Kidney (tissue), 14 donors: ENCODE measurements around the gene HOXA3. TPM values are rescaled to one million over a fixed set of nuclear protein-coding genes. Genes with fewer than 3 reads are reported as not detected.

Experiments used
- DNase-seq, 5 donors: peaks; one replicate each; pipeline ENCODE4 v3.0.0-alpha.2; 2013 to 2020
- FAIRE-seq: peaks from 2 replicates; lab custom pipeline; 2012; peaks lifted over from hg19 to GRCh38; lab: Jason Lieb, UNC
- H3K27ac ChIP-seq, 2 donors: one replicate each; pipeline ENCODE4 v1.7.0; 2013; ENCODE audit warnings: low read depth in 2 of 2, low read length in 2 of 2, inconsistent platforms in 1 of 2
- H3K27me3 ChIP-seq: one replicate; pipeline ENCODE4 v1.7.1; 2013; ENCODE audit warnings: low read length, inconsistent platforms; ENCODE audit not compliant: control insufficient read depth, insufficient read depth
- H3K36me3 ChIP-seq, 3 donors: one replicate each; pipeline versions ENCODE4 v1.7.0 to v1.7.1; 2013; ENCODE audit warnings: low read length in 3 of 3, control low read depth in 1 of 3, inconsistent platforms in 1 of 3; ENCODE audit not compliant: insufficient read depth in 3 of 3, control insufficient read depth in 2 of 3
- H3K4me1 ChIP-seq, 3 donors: one replicate each; pipeline versions ENCODE4 v1.7.0 to v1.7.1; 2013; ENCODE audit warnings: low read length in 3 of 3, inconsistent platforms in 1 of 3, low read depth in 1 of 3; ENCODE audit not compliant: control insufficient read depth in 2 of 3, insufficient read depth in 2 of 3
- H3K4me3 ChIP-seq, 3 donors: one replicate each; pipeline versions ENCODE4 v1.7.0 to v1.8.1; 2013; ENCODE audit warnings: low read length in 3 of 3, control low read depth in 1 of 3, inconsistent platforms in 1 of 3
- H3K9ac ChIP-seq, 3 donors: one replicate each; pipeline versions ENCODE4 v1.7.0 to v1.7.1; 2013; ENCODE audit warnings: low read length in 3 of 3, control low read depth in 1 of 3, inconsistent platforms in 1 of 3
- H3K9me3 ChIP-seq, 3 donors: one replicate each; pipeline versions ENCODE4 v1.7.0 to v1.7.1; 2013; ENCODE audit warnings: low read length in 3 of 3, control low read depth in 1 of 3, inconsistent platforms in 1 of 3; ENCODE audit not compliant: control insufficient read depth in 2 of 3, insufficient read depth in 1 of 3
- CTCF ChIP-seq: IDR thresholded peaks from 3 replicates; pipeline ENCODE4 v1.5.1; 2012; ENCODE audit warnings: mild to moderate bottlenecking, moderate library complexity, borderline replicate concordance; ENCODE audit not compliant: insufficient read depth; ENCODE audit errors: extremely low read depth
- intact Hi-C: fragments of 100-400 bp; cut with DNase I; formaldehyde crosslinking; loops from one replicate; pipeline ENCODE4 v1.11.1; 2022
- polyA plus RNA-seq: library from polyadenylated mRNA; stranded (reverse); fragments of 350-450 nt; fragmentation: Illumina TruSeq; extraction: RNeasy Lipid Tissue Mini Kit (QIAGEN cat#74804); gene quantifications from one replicate; pipeline ENCODE4 v1.2.3, GENCODE V29; 2014; ENCODE audit warnings: low read depth, low replicate concordance; ENCODE audit not compliant: insufficient read depth
- total RNA-seq: library from RNA; stranded (reverse); fragmentation: NEBNext Ultra II Directional; extraction: Animal tissue kit (Norgen Biotek cat#: 25700); gene quantifications from one replicate; pipeline ENCODE4 v1.2.1, GENCODE V29; 2021
- donor health status: control.
- donor health status: control.
- donor health status: control.
- donor health status: control.
- donor health status: control.
- donor health status: DM: yes; HTN: yes; CAD: no.
- donor health status: Normal renal cell carcinoma (clear cell type).

HOXA3 gene
- total and polyA plus RNA-seq, 2 donors from 2014 or later = 6.3 to 21.2 TPM

GRCh38 chr7:27138472-27138871, 13.9 kb downstream of the HOXA3 start:
- no peak for TF ChIP-seq CTCF
- H3K4me1 ChIP-seq = peaks cover 9 to 37% (median 20%) of the 10 kb centered on the region in 3 donors
- DNase-seq (peak in 1 of 5 donors; percentile 51), FAIRE-seq (no peak)
- no peaks in the 10 kb centered on the region for H3K9me3 ChIP-seq
- H3K9ac ChIP-seq = peak overlapping the region; percentile 15 to 97 (median 41)
- H3K4me3 ChIP-seq = peak overlapping the region in 1 of 3 donors; percentile 89
- H3K27ac ChIP-seq = peak overlapping the region; percentile 76 to 97
- intact Hi-C loops = no loop called here
- H3K27me3 ChIP-seq = no peaks in the 10 kb centered on the region
- peaks cover 2 to 16% (median 7%) of the 10 kb centered on the region in 3 donors for H3K36me3 ChIP-seq

- Histone ChIP-seq H3K4me1 (peaks cover 9 to 44% (median 26%) of the 10 kb centered on the region in 3 donors), H3K27ac (peak overlapping the region; percentile 76 to 97), H3K36me3 (peaks cover 2 to 14% (median 7%) of the 10 kb centered on the region in 3 donors), H3K9me3 (no peaks in the 10 kb centered on the region), H3K27me3 (no peaks in the 10 kb centered on the region), H3K9ac (peak overlapping the region; percentile 12 to 97 (median 41)), H3K4me3 (peak overlapping the region in 2 of 3 donors; percentile 30 to 89)
- DNase-seq (peak in 1 of 5 donors; percentile 58), FAIRE-seq (no peak)
- intact Hi-C loops = no loop called here
- no peak for TF ChIP-seq CTCF
Measured at GRCh38 chr7:27137640-27138315, 14.6 kb downstream of the HOXA3 start.

- H3K4me3 ChIP-seq = no peak overlapping the region
- no peak for FAIRE-seq
- no peak for TF ChIP-seq CTCF
- peaks cover 0 to 4% (median 0%) of the 10 kb centered on the region in 3 donors for H3K36me3 ChIP-seq
- no peaks in the 10 kb centered on the region for H3K9me3 ChIP-seq
- H3K9ac ChIP-seq = peak overlapping the region in 2 of 3 donors; percentile 30 to 42
- no peaks in the 10 kb centered on the region for H3K27me3 ChIP-seq
- peak in 1 of 5 donors; percentile 78 for DNase-seq
- H3K4me1 ChIP-seq = peaks cover 13 to 45% (median 28%) of the 10 kb centered on the region in 3 donors
- peak overlapping the region; percentile 56 to 63 for H3K27ac ChIP-seq
- intact Hi-C loops = no loop called here
Measured at GRCh38 chr7:27134392-27134791, 18.0 kb downstream of the HOXA3 start.
